ENCODE results near the gene SCGB1D2.

DNA sequence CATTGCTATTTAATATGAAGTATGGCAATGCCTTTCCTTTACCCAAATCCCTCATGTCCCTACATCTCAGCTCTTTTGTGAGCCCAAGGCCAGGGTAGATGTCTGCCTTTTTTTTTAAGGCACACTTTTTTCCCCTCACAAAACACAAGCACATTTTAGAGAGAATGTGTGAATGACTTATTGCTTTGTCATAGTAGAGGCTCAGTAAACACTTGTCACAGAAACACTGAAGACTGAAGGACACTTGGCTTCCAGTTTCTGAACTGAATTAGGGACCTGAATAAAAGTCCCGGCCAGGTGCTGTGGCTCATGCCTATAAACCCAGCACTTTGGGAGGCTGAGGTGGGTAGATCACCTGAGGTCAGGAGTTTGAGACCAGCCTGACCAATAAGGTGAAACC, 25.0 kb downstream of the SCGB1D2 start:
- TF ChIP-seq, protein P1, sequence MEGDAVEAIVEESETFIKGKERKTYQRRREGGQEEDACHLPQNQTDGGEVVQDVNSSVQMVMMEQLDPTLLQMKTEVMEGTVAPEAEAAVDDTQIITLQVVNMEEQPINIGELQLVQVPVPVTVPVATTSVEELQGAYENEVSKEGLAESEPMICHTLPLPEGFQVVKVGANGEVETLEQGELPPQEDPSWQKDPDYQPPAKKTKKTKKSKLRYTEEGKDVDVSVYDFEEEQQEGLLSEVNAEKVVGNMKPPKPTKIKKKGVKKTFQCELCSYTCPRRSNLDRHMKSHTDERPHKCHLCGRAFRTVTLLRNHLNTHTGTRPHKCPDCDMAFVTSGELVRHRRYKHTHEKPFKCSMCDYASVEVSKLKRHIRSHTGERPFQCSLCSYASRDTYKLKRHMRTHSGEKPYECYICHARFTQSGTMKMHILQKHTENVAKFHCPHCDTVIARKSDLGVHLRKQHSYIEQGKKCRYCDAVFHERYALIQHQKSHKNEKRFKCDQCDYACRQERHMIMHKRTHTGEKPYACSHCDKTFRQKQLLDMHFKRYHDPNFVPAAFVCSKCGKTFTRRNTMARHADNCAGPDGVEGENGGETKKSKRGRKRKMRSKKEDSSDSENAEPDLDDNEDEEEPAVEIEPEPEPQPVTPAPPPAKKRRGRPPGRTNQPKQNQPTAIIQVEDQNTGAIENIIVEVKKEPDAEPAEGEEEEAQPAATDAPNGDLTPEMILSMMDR (IDR thresholded peaks at IDR 0.05): no peak
- TF ChIP-seq ZFX (IDR thresholded peaks at IDR 0.05; ENCODE audit: borderline replicate concordance): no peak
